ENCODE data around the gene CS.
A peak's percentile ranks its signal among the peaks of the same experiment; 100 is the strongest.

DNA sequence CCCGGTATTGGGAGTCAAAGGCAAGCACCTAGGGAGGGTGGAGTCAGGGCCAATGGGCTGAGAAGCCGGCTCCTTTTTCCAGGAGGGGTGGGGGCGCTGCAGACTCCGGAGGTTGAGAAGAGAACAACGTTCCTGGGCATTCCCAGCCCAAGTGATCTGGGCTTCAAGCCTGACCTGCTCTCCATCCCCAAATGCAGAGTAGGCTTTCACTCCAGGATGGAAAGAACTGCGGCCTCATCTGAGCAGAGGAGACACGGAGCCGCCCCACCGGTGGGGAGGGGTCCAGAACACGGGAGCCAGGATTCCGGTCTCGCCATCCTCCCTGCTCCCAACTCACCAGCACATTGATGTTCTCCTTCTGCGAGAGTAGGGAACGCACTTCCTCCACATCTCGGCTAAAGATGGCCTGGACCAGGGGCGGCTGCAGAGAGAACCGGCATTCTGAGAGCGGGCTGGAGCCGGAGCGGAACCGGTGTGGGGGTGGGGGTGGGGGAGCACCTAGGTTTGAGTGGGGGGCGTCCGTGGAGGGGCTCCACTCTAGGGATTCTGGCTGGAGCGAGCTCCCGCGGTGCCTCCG, 42.6 kb downstream of the CS start:
- TF ChIP-seq, protein P1, sequence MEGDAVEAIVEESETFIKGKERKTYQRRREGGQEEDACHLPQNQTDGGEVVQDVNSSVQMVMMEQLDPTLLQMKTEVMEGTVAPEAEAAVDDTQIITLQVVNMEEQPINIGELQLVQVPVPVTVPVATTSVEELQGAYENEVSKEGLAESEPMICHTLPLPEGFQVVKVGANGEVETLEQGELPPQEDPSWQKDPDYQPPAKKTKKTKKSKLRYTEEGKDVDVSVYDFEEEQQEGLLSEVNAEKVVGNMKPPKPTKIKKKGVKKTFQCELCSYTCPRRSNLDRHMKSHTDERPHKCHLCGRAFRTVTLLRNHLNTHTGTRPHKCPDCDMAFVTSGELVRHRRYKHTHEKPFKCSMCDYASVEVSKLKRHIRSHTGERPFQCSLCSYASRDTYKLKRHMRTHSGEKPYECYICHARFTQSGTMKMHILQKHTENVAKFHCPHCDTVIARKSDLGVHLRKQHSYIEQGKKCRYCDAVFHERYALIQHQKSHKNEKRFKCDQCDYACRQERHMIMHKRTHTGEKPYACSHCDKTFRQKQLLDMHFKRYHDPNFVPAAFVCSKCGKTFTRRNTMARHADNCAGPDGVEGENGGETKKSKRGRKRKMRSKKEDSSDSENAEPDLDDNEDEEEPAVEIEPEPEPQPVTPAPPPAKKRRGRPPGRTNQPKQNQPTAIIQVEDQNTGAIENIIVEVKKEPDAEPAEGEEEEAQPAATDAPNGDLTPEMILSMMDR (IDR thresholded peaks at IDR 0.05) = peak; percentile 35
- TF ChIP-seq, protein P2, sequence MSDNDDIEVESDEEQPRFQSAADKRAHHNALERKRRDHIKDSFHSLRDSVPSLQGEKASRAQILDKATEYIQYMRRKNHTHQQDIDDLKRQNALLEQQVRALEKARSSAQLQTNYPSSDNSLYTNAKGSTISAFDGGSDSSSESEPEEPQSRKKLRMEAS (IDR thresholded peaks at IDR 0.05; ENCODE audit: low read depth) = 0 out of 2 replicates have a peak, but pooled peaks have one; percentile 6
- TF ChIP-seq SMC3 (IDR thresholded peaks at IDR 0.05; ENCODE audit: low read depth, low read length) (no peak), GATA2 (CRISPR knock-in tag; IDR thresholded peaks at IDR 0.05) (no peak), EP300 (IDR thresholded peaks at IDR 0.05; ENCODE audit: borderline replicate concordance in 1 of 2, low read depth in 1 of 2, low read length in 1 of 2) (no peak), RXRA (IDR thresholded peaks at IDR 0.05; ENCODE audit: borderline replicate concordance, low read depth) (no peak), POLR2AphosphoS5 (IDR thresholded peaks at IDR 0.05; ENCODE audit: low read depth, low read length) (no peak), EZH2phosphoT487 (IDR thresholded peaks at IDR 0.05; ENCODE audit: borderline replicate concordance, low read depth) (no peak)
- TF ChIP-seq, protein P3, sequence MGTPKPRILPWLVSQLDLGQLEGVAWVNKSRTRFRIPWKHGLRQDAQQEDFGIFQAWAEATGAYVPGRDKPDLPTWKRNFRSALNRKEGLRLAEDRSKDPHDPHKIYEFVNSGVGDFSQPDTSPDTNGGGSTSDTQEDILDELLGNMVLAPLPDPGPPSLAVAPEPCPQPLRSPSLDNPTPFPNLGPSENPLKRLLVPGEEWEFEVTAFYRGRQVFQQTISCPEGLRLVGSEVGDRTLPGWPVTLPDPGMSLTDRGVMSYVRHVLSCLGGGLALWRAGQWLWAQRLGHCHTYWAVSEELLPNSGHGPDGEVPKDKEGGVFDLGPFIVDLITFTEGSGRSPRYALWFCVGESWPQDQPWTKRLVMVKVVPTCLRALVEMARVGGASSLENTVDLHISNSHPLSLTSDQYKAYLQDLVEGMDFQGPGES (IDR thresholded peaks at IDR 0.05; ENCODE audit: low read depth, low read length) = no peak
- TF ChIP-seq, protein P4, sequence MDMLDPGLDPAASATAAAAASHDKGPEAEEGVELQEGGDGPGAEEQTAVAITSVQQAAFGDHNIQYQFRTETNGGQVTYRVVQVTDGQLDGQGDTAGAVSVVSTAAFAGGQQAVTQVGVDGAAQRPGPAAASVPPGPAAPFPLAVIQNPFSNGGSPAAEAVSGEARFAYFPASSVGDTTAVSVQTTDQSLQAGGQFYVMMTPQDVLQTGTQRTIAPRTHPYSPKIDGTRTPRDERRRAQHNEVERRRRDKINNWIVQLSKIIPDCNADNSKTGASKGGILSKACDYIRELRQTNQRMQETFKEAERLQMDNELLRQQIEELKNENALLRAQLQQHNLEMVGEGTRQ (IDR thresholded peaks at IDR 0.05; ENCODE audit: borderline replicate concordance, low read depth, low read length) = no peak
- TF ChIP-seq, protein P5, sequence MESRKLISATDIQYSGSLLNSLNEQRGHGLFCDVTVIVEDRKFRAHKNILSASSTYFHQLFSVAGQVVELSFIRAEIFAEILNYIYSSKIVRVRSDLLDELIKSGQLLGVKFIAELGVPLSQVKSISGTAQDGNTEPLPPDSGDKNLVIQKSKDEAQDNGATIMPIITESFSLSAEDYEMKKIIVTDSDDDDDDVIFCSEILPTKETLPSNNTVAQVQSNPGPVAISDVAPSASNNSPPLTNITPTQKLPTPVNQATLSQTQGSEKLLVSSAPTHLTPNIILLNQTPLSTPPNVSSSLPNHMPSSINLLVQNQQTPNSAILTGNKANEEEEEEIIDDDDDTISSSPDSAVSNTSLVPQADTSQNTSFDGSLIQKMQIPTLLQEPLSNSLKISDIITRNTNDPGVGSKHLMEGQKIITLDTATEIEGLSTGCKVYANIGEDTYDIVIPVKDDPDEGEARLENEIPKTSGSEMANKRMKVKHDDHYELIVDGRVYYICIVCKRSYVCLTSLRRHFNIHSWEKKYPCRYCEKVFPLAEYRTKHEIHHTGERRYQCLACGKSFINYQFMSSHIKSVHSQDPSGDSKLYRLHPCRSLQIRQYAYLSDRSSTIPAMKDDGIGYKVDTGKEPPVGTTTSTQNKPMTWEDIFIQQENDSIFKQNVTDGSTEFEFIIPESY (IDR thresholded peaks at IDR 0.05; ENCODE audit: borderline replicate concordance, low read depth) = no peak

Measured in SK-N-SH (cell line).